ENCODE results near the gene PTPRN2. TPM values are rescaled to one million over a fixed set of nuclear protein-coding genes. Genes with fewer than 3 reads are reported as not detected.

Gene PTPRN2
- polyA plus RNA-seq, 1 of the 3 experiments (the other 2 are of a cell fraction): 4.0 TPM

DNA sequence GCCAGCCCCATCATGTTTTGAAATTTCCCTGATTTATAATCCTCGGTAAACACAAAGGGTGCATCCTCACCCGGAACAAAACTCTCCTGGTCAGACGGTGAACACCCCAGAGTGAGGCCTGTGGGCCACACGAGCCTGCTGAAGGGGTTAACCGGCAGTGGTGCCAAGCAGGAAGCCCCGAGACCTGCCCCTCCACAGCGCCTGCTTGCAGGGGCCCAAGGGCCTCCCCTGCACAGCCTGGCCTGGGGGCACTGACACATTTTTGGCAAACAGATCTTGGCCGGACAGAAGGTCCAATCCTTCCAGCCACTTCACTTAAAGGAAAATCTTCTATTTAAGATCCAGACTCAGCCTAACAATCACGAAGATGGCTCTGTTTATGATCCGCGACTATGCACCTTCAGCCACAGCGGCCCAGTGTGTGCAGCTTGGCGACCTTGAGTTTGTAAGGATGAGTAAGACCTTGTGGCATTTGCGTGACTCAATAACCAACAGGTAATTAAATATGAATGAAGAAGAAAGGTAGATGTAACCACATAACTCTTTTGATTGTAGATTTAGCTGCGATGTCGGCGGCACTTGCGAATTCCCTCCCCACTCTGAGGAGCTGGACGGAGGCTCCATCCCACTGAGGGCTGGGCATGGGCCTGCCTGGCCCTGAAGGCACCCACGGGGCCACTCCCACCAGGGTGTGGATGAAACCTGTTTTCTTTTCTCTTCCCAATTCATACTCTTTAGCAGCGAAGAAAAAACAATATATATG lies 922.6 kb downstream of the PTPRN2 start:
- no peak overlapping the region for H3K9ac ChIP-seq
- WGBS (ENCODE audit: low lambda C conversion rate): 88% methylated on average over 21 of the region's 21 CpGs
- ChIA-PET POLR2A (no interaction called here), CTCF (interaction anchor here (0.9 to 1.2 kb wide), 2 partner anchors 8 to 10 kb away, joined by 3 to 4 read pairs; no protein-coding TSS in a partner anchor)
- no peaks in the 10 kb centered on the region for H3K79me2 ChIP-seq (ENCODE audit: insufficient read depth)
- H3K4me1 ChIP-seq (ENCODE audit: control insufficient read depth in 1 of 2, insufficient read depth in 2 of 2, low read depth in 1 of 2, low read length in 1 of 2): peaks cover 0 to 30% of the 10 kb centered on the region in 2 experiments; a peak in 1 of 4 replicates
- H3F3A ChIP-seq (replicated peaks; ENCODE audit: insufficient read depth): no peaks in the 10 kb centered on the region
- H2AFZ ChIP-seq (ENCODE audit: low read depth): no peak overlapping the region
- H4K20me1 ChIP-seq (ENCODE audit: insufficient read depth): no peaks in the 10 kb centered on the region
- H3K27me3 ChIP-seq (ENCODE audit: insufficient read depth): no peaks in the 10 kb centered on the region
- no peak overlapping the region for H3K4me2 ChIP-seq
- no peaks in the 10 kb centered on the region for H3K36me3 ChIP-seq (replicated peaks in 1 of 2; ENCODE audit: control insufficient read depth in 1 of 2, insufficient read depth in 2 of 2, low read length in 1 of 2)
- H3K27ac ChIP-seq (ENCODE audit: low read depth in 2 of 2, low read length in 1 of 2): no peak overlapping the region
- no peak for DNase-seq
- no peak overlapping the region for H3K4me3 ChIP-seq (ENCODE audit: low read depth in 2 of 2, low read length in 1 of 2)
- no peaks in the 10 kb centered on the region for H3K9me2 ChIP-seq
- TF ChIP-seq, protein P1, sequence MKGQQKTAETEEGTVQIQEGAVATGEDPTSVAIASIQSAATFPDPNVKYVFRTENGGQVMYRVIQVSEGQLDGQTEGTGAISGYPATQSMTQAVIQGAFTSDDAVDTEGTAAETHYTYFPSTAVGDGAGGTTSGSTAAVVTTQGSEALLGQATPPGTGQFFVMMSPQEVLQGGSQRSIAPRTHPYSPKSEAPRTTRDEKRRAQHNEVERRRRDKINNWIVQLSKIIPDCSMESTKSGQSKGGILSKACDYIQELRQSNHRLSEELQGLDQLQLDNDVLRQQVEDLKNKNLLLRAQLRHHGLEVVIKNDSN (IDR thresholded peaks at IDR 0.05; ENCODE audit: borderline replicate concordance, low read depth): no peak
- no peak for TF ChIP-seq FOXM1 (IDR thresholded peaks at IDR 0.05; ENCODE audit: low read depth)
- H3K9me3 ChIP-seq: no peaks in the 10 kb centered on the region

DNA sequence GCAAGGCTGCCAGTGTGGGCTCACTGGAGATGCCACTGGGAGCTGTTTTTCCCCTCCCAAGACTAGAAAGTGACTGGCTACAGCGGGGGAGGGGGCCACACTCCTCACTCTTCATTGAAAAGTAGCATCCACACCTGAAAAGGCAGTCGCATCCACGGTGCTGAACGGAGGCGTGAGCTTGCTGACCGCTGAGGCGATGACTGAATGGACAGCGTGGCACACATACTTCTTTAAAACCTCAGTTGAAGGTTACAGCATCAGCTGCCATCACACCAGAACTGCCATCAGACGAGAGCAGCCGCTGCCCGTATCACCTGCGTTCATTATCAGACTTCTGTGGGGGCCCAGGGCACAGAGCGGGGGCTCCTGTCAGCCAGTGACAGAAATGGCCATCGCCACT lies 923.6 kb downstream of the PTPRN2 start:
- Histone ChIP-seq H3F3A (replicated peaks; ENCODE audit: insufficient read depth) (no peaks in the 10 kb centered on the region), H3K4me3 (ENCODE audit: low read depth in 2 of 2, low read length in 1 of 2) (no peak overlapping the region), H3K4me1 (ENCODE audit: control insufficient read depth in 1 of 2, insufficient read depth in 2 of 2, low read depth in 1 of 2, low read length in 1 of 2) (peaks cover 0 to 28% of the 10 kb centered on the region in 2 experiments; a peak in 1 of 4 replicates), H3K9ac (no peak overlapping the region), H4K20me1 (ENCODE audit: insufficient read depth) (no peaks in the 10 kb centered on the region), H3K4me2 (no peak overlapping the region), H3K9me2 (no peaks in the 10 kb centered on the region), H2AFZ (ENCODE audit: low read depth) (no peak overlapping the region), H3K36me3 (replicated peaks in 1 of 2; ENCODE audit: control insufficient read depth in 1 of 2, insufficient read depth in 2 of 2, low read length in 1 of 2) (no peaks in the 10 kb centered on the region), H3K27ac (ENCODE audit: low read depth in 2 of 2, low read length in 1 of 2) (no peak overlapping the region), H3K79me2 (ENCODE audit: insufficient read depth) (no peaks in the 10 kb centered on the region), H3K27me3 (ENCODE audit: insufficient read depth) (no peaks in the 10 kb centered on the region), H3K9me3 (no peaks in the 10 kb centered on the region)
- WGBS (ENCODE audit: low lambda C conversion rate): 83% methylated on average over 14 of the region's 14 CpGs
- CTCF ChIA-PET: interaction anchor here (0.9 to 1.2 kb wide), 2 partner anchors 9 to 11 kb away, joined by 3 to 4 read pairs; no protein-coding TSS in a partner anchor
- TF ChIP-seq JUND (IDR thresholded peaks at IDR 0.05): no peak
- POLR2A ChIA-PET: no interaction called here
- no peak for DNase-seq

DNA sequence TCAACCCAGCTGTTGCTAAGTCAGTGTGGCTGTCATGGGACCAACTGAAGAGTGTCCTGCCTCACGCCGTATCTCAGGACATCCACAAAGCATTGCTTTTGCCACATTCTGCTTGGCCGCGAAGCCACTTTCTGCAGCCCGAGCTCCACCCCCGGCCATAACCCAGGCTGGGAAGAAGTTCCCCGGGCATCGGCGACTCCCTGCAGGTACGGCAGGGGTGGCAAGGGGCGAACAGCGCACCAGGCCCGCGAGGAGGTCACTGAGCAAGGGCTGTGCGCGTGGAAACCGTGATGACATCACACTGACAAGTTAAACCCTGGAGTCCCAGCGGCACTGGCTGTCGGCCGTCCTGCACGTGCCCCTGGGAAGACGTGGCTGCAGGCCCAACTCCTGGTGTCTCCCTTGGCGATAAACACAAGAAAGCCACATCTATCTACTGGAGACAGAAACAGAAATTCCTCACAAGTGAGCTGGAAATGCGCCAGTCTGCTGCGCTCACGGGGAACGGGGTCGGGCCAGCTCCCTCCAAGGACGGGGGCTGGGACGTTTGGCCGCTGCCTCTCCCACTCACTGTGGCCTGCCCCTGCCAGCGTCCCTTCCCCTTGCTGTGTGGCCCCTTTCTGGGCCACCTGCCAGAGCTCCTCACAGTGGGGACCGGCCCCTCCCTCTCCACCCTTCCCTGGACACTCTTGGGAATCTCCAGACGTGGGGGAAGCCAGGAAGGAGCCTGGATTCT lies 924.5 kb downstream of the PTPRN2 start:
- WGBS (ENCODE audit: low lambda C conversion rate): 63% methylated on average over 34 of the region's 34 CpGs
- ChIA-PET POLR2A (no interaction called here), CTCF (interaction anchor here (0.8 kb wide), 1 partner anchor 691 kb away, joined by 3 read pairs; no protein-coding TSS in a partner anchor)
- H3K4me1 ChIP-seq (ENCODE audit: control insufficient read depth in 1 of 2, insufficient read depth in 2 of 2, low read depth in 1 of 2, low read length in 1 of 2): peaks cover 0 to 19% of the 10 kb centered on the region in 2 experiments; a peak in 1 of 4 replicates
- no peaks in the 10 kb centered on the region for H3F3A ChIP-seq (replicated peaks; ENCODE audit: insufficient read depth)
- no peaks in the 10 kb centered on the region for H3K9me2 ChIP-seq
- H3K4me2 ChIP-seq: peak overlapping the region; percentile 44; the same call in 1 of the 2 replicates
- no peaks in the 10 kb centered on the region for H3K79me2 ChIP-seq (ENCODE audit: insufficient read depth)
- H4K20me1 ChIP-seq (ENCODE audit: insufficient read depth): no peaks in the 10 kb centered on the region
- no peak overlapping the region; a peak in 1 of 4 replicates for H3K27ac ChIP-seq (ENCODE audit: low read depth in 2 of 2, low read length in 1 of 2)
- no peak overlapping the region for H2AFZ ChIP-seq (ENCODE audit: low read depth)
- no peak overlapping the region; a peak in 1 of 4 replicates for H3K4me3 ChIP-seq (ENCODE audit: low read depth in 2 of 2, low read length in 1 of 2)
- peak; percentile 74 for DNase-seq
- H3K27me3 ChIP-seq (ENCODE audit: insufficient read depth): no peaks in the 10 kb centered on the region
- no peak overlapping the region for H3K9ac ChIP-seq
- no peaks in the 10 kb centered on the region for H3K36me3 ChIP-seq (replicated peaks in 1 of 2; ENCODE audit: control insufficient read depth in 1 of 2, insufficient read depth in 2 of 2, low read length in 1 of 2)
- no peaks in the 10 kb centered on the region for H3K9me3 ChIP-seq
- TF ChIP-seq ELF1 (IDR thresholded peaks at IDR 0.05): no peak
- no peak for TF ChIP-seq TEAD4 (IDR thresholded peaks at IDR 0.05; ENCODE audit: borderline replicate concordance, insufficient read depth)
- no peak for TF ChIP-seq JUND (IDR thresholded peaks at IDR 0.05)
- TF ChIP-seq GATA2 (CRISPR knock-in tag; IDR thresholded peaks at IDR 0.05): no peak
- no peak for TF ChIP-seq SIN3A (IDR thresholded peaks at IDR 0.05; ENCODE audit: borderline replicate concordance, low read depth, low read length)
- no peak for TF ChIP-seq RFX5 (IDR thresholded peaks at IDR 0.05; ENCODE audit: low read length)
- no peak for TF ChIP-seq TCF12 (IDR thresholded peaks at IDR 0.05)
- TF ChIP-seq, protein P2, sequence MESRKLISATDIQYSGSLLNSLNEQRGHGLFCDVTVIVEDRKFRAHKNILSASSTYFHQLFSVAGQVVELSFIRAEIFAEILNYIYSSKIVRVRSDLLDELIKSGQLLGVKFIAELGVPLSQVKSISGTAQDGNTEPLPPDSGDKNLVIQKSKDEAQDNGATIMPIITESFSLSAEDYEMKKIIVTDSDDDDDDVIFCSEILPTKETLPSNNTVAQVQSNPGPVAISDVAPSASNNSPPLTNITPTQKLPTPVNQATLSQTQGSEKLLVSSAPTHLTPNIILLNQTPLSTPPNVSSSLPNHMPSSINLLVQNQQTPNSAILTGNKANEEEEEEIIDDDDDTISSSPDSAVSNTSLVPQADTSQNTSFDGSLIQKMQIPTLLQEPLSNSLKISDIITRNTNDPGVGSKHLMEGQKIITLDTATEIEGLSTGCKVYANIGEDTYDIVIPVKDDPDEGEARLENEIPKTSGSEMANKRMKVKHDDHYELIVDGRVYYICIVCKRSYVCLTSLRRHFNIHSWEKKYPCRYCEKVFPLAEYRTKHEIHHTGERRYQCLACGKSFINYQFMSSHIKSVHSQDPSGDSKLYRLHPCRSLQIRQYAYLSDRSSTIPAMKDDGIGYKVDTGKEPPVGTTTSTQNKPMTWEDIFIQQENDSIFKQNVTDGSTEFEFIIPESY (IDR thresholded peaks at IDR 0.05; ENCODE audit: borderline replicate concordance, low read depth): no peak
- no peak for TF ChIP-seq NRF1 (IDR thresholded peaks at IDR 0.05; ENCODE audit: low read depth, low read length)
- TF ChIP-seq CHD2 (IDR thresholded peaks at IDR 0.05; ENCODE audit: low read length, partially characterized antibody): no peak
- TF ChIP-seq EZH2phosphoT487 (IDR thresholded peaks at IDR 0.05; ENCODE audit: borderline replicate concordance, low read depth): no peak
- no peak for TF ChIP-seq MEF2A (IDR thresholded peaks at IDR 0.05; ENCODE audit: borderline replicate concordance, low read depth)
- TF ChIP-seq, protein P3, sequence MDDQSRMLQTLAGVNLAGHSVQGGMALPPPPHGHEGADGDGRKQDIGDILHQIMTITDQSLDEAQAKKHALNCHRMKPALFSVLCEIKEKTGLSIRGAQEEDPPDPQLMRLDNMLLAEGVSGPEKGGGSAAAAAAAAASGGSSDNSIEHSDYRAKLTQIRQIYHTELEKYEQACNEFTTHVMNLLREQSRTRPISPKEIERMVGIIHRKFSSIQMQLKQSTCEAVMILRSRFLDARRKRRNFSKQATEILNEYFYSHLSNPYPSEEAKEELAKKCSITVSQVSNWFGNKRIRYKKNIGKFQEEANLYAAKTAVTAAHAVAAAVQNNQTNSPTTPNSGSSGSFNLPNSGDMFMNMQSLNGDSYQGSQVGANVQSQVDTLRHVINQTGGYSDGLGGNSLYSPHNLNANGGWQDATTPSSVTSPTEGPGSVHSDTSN (IDR thresholded peaks at IDR 0.05): no peak
- TF ChIP-seq TAF1 (IDR thresholded peaks at IDR 0.05; ENCODE audit: borderline replicate concordance, low read depth, low read length): no peak
